ENCODE data around the gene SZT2.
A peak's percentile ranks its signal among the peaks of the same experiment; 100 is the strongest.

Gene SZT2

GRCh38 chr1:43389326-43390313 is at the start of gene SZT2, which contains the start of gene MED8:
Gene SZT2 (plus strand): TSS chr1:43389899. CDS start chr1:43389969, 70 bp downstream.
Gene MED8 (minus strand): TSS chr1:43389800. CDS start chr1:43389764, 36 bp downstream.
- no peak for TF ChIP-seq CTCF (IDR thresholded peaks at IDR 0.05)
- Histone ChIP-seq H3K4me3 (peak within 1 kb of the TSS; percentile 91), H3K27ac (peak within 1 kb of the TSS; percentile 83 to 93)
- DNase-seq (ENCODE audit: low spot score) = peak; percentile 96

GRCh38 chr1:43340559-43340958 is 49.1 kb upstream of the SZT2 start:
- TF ChIP-seq CTCF (IDR thresholded peaks at IDR 0.05) = no peak
- Histone ChIP-seq H3K4me3 (no peak overlapping the region), H3K27ac (no peak overlapping the region)
- no peak for DNase-seq (ENCODE audit: low spot score)

- no peak for TF ChIP-seq CTCF (IDR thresholded peaks at IDR 0.05)
- Histone ChIP-seq H3K4me3 (no peak overlapping the region), H3K27ac (peak overlapping the region; percentile 9 to 54)
- no peak for DNase-seq (ENCODE audit: low spot score)
Observed at GRCh38 chr1:43344267-43344850, 45.3 kb upstream of the SZT2 start.

GRCh38 chr1:43345120-43345519 is 44.6 kb upstream of the SZT2 start:
- no peak for DNase-seq (ENCODE audit: low spot score)
- H3K4me3 ChIP-seq = no peak overlapping the region
- TF ChIP-seq CTCF (IDR thresholded peaks at IDR 0.05) = no peak
- peak overlapping the region; percentile 9 to 38 for H3K27ac ChIP-seq

- no peak for DNase-seq (ENCODE audit: low spot score)
- H3K27ac ChIP-seq = no peak overlapping the region
- no peak overlapping the region for H3K4me3 ChIP-seq
- TF ChIP-seq CTCF (IDR thresholded peaks at IDR 0.05) = no peak
Observed at GRCh38 chr1:43346636-43347035, 43.1 kb upstream of the SZT2 start.

GRCh38 chr1:43348343-43348808 is 41.3 kb upstream of the SZT2 start:
- Histone ChIP-seq H3K4me3 (peak overlapping the region; percentile 76), H3K27ac (peak overlapping the region; percentile 76 to 86)
- TF ChIP-seq CTCF (IDR thresholded peaks at IDR 0.05) = no peak
- DNase-seq (ENCODE audit: low spot score) = peak; percentile 79

Measured in coronary artery (tissue), 2 donors.